ENCODE results near the gene RFTN1. TPM values are rescaled to one million over a fixed set of nuclear protein-coding genes. Genes with fewer than 3 reads are reported as not detected.

RFTN1 gene
- total RNA-seq, 1 donor from 2014 or later = 6.4 TPM

- Mint-ChIP-seq H3K27me3 (ENCODE audit: unreplicated experiment) (no peaks in the 10 kb centered on the region), H3K36me3 (ENCODE audit: unreplicated experiment) (no peaks in the 10 kb centered on the region), H3K4me1 (ENCODE audit: low read depth, unreplicated experiment) (peaks cover 28% of the 10 kb centered on the region), H3K9me3 (ENCODE audit: unreplicated experiment) (no peaks in the 10 kb centered on the region), H3K4me3 (ENCODE audit: unreplicated experiment) (no peak overlapping the region), H3K27ac (ENCODE audit: unreplicated experiment) (no peak overlapping the region)
- no peak for TF ChIP-seq CTCF (IDR thresholded peaks at IDR 0.05; ENCODE audit: partially characterized antibody, unreplicated experiment)
- no peak for DNase-seq
Measured at GRCh38 chr3:16409032-16409431, 104.5 kb downstream of the RFTN1 start.

- no peak for TF ChIP-seq CTCF (IDR thresholded peaks at IDR 0.05; ENCODE audit: partially characterized antibody, unreplicated experiment)
- Mint-ChIP-seq H3K36me3 (ENCODE audit: unreplicated experiment) (no peaks in the 10 kb centered on the region), H3K27me3 (ENCODE audit: unreplicated experiment) (no peaks in the 10 kb centered on the region), H3K27ac (ENCODE audit: unreplicated experiment) (no peak overlapping the region), H3K9me3 (ENCODE audit: unreplicated experiment) (no peaks in the 10 kb centered on the region), H3K4me3 (ENCODE audit: unreplicated experiment) (no peak overlapping the region), H3K4me1 (ENCODE audit: low read depth, unreplicated experiment) (peaks cover 28% of the 10 kb centered on the region)
- DNase-seq = no peak
Measured at GRCh38 chr3:16407366-16407765, 106.1 kb downstream of the RFTN1 start.

GRCh38 chr3:16406579-16406978, 106.9 kb downstream of the RFTN1 start:
- no peaks in the 10 kb centered on the region for H3K27me3 Mint-ChIP-seq (ENCODE audit: unreplicated experiment)
- H3K27ac Mint-ChIP-seq (ENCODE audit: unreplicated experiment) = no peak overlapping the region
- H3K4me3 Mint-ChIP-seq (ENCODE audit: unreplicated experiment) = no peak overlapping the region
- peaks cover 21% of the 10 kb centered on the region for H3K4me1 Mint-ChIP-seq (ENCODE audit: low read depth, unreplicated experiment)
- H3K36me3 Mint-ChIP-seq (ENCODE audit: unreplicated experiment) = no peaks in the 10 kb centered on the region
- no peaks in the 10 kb centered on the region for H3K9me3 Mint-ChIP-seq (ENCODE audit: unreplicated experiment)
- TF ChIP-seq CTCF (IDR thresholded peaks at IDR 0.05; ENCODE audit: partially characterized antibody, unreplicated experiment) = no peak
- DNase-seq = no peak

GRCh38 chr3:16406166-16406565, 107.3 kb downstream of the RFTN1 start:
- H3K27ac Mint-ChIP-seq (ENCODE audit: unreplicated experiment) = no peak overlapping the region
- TF ChIP-seq CTCF (IDR thresholded peaks at IDR 0.05; ENCODE audit: partially characterized antibody, unreplicated experiment) = no peak

GRCh38 chr3:16404349-16404895, 109.1 kb downstream of the RFTN1 start:
- Mint-ChIP-seq H3K9me3 (ENCODE audit: unreplicated experiment) (peaks cover 11% of the 10 kb centered on the region), H3K4me1 (ENCODE audit: low read depth, unreplicated experiment) (peaks cover 40% of the 10 kb centered on the region), H3K27ac (ENCODE audit: unreplicated experiment) (no peak overlapping the region), H3K4me3 (ENCODE audit: unreplicated experiment) (no peak overlapping the region), H3K36me3 (ENCODE audit: unreplicated experiment) (no peaks in the 10 kb centered on the region), H3K27me3 (ENCODE audit: unreplicated experiment) (peaks cover 5% of the 10 kb centered on the region)
- no peak for TF ChIP-seq CTCF (IDR thresholded peaks at IDR 0.05; ENCODE audit: partially characterized antibody, unreplicated experiment)
- no peak for DNase-seq

More at GRCh38 chr3:16406166-16406565, 107.3 kb downstream of the RFTN1 start:
- Mint-ChIP-seq H3K4me3 (ENCODE audit: unreplicated experiment) (no peak overlapping the region), H3K27me3 (ENCODE audit: unreplicated experiment) (no peaks in the 10 kb centered on the region), H3K9me3 (ENCODE audit: unreplicated experiment) (peaks cover 3% of the 10 kb centered on the region), H3K36me3 (ENCODE audit: unreplicated experiment) (no peaks in the 10 kb centered on the region), H3K4me1 (ENCODE audit: low read depth, unreplicated experiment) (peaks cover 25% of the 10 kb centered on the region)
- no peak for DNase-seq
